ENCODE results near the gene SH2D3A. TPM values are rescaled to one million over a fixed set of nuclear protein-coding genes. Genes with fewer than 3 reads are reported as not detected.
A peak's percentile ranks its signal among the peaks of the same experiment; 100 is the strongest.

Gene SH2D3A
- total RNA-seq, 2 donors from 2014 or later: 15.2 to 17.8 TPM

DNA sequence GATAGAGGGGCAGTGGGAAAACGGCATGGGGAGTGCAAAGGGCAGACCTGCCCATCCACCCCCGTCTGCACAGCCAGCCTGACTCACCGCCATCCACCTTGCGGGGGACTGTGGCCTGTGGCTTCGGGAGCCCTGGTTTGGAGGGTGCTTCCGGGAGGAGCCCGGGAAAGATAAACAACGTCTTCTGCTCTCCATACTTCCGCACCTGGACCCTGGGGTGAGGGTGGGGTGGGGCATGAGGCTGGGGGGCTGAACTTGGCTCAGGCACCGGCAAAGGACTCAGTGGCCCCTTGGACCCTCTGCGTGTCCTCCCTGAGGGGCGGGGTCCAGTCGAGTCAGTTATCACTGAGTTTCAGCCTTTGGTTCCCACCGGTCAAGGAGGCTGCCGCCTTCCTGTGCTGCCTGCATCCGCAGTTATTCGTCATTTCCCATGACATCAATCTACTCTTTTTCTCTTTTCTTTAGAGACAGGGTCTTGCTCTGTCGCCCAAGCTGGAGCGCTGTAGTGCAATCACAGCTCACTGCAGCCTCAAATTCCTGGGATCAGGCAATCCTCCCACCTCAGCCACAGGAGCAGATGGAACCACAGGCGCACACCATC is 33.0 kb downstream of the SH2D3A start:
- Mint-ChIP-seq H3K36me3 (no peaks in the 10 kb centered on the region), H3K4me1 (ENCODE audit: low read depth in 2 of 2) (peaks cover 23 to 28% of the 10 kb centered on the region in 2 donors), H3K9me3 (no peaks in the 10 kb centered on the region), H3K4me3 (no peak overlapping the region), H3K27me3 (no peaks in the 10 kb centered on the region), H3K27ac (no peak overlapping the region)
- DNase-seq (ENCODE audit: low spot score): no peak
- no peak for ATAC-seq

DNA sequence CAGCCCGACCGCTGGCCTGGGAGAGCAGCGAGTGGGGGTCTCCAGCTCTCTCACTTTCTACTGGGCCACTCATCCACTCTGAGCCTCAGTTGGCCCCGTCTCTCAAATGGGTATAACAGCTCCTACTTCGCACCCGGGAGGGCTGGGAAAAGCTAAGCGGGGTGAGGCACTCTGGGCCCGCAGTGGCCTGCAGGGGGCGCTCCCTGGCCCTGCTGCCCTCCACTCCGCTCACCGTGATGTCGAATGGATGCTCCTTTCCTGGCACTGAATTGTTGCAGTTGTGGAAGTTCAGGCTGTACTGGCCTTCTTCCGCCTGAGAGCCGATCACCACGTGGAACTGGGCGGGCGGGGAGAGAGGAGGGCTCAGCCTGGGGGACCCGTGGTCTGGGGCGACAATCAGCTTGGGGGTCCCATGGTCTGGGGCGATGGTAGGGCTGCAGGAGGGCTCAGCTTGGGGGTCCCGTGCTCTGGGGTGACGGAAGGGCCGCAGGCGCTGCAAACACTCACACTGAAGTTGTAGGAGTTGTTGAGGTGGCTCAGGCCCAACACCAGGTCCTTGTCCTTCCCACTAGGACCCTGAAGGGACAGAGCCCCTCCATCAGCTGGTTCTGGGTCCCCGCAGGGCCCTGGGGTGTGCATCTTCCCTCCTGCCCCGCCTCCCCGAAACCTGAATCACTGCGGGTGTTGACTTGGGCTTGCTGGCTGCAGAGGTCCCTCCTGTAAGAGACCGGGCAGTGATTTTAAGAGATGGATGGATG is 33.7 kb downstream of the SH2D3A start:
- no peak overlapping the region for H3K4me3 Mint-ChIP-seq
- ATAC-seq (no peak), DNase-seq (ENCODE audit: low spot score) (no peak)
- no peaks in the 10 kb centered on the region for H3K27me3 Mint-ChIP-seq
- H3K36me3 Mint-ChIP-seq: no peaks in the 10 kb centered on the region
- no peaks in the 10 kb centered on the region for H3K9me3 Mint-ChIP-seq
- H3K4me1 Mint-ChIP-seq (ENCODE audit: low read depth in 2 of 2): peaks cover 16 to 22% of the 10 kb centered on the region in 2 donors
- H3K27ac Mint-ChIP-seq: no peak overlapping the region

DNA sequence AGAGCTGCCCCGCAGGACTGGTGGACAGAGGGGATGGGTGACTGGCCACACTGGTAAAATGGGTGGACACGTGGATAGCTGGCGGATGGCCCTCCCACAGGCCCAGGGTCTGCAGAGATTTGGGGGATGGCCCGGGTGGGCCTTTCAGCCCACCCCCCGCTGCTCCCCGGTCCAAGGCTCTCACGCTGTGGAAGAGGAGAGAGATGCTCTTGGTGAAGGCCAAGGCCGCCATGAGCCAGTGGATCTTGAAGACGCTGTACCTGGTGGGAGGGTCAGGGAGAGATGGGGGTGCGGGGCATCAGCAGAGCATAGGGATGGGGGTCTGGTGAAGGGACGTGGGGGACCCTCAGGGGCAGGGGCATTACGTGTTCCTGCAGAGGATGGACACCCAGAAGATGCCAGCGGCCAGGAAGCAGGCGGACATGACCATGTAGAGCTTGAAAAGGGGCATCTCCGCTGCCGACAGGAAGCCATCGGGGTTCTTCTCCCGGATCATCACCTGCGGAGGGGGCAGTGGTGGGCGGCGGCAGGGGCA is 34.4 kb downstream of the SH2D3A start:
- Mint-ChIP-seq H3K27ac (peak overlapping the region in 1 of 2 donors; percentile 23), H3K4me3 (no peak overlapping the region), H3K4me1 (ENCODE audit: low read depth in 2 of 2) (peaks cover 10 to 19% of the 10 kb centered on the region in 2 donors), H3K9me3 (no peaks in the 10 kb centered on the region), H3K36me3 (no peaks in the 10 kb centered on the region), H3K27me3 (no peaks in the 10 kb centered on the region)
- ATAC-seq (no peak), DNase-seq (ENCODE audit: low spot score) (no peak)

DNA sequence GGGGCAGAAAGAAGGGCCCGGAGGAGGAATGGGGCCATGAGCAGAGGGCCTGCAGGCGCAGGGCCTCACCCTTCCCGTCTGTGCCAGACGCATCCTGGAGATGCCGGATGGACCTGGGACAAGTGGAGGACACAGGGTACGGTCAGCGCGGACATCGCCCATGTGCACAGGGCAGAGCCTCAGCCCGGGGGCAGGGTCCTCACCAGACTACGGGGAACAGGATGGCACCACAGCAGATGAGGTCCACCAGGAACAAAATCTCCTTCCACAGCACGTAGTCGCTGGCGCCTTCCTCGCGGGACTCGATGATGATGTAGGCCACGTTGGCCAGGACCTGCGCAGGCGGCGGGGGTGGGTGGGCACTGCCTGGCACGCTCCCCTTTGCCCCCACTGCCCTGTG is 35.4 kb downstream of the SH2D3A start:
- Mint-ChIP-seq H3K27ac (no peak overlapping the region), H3K36me3 (no peaks in the 10 kb centered on the region), H3K4me3 (no peak overlapping the region), H3K27me3 (no peaks in the 10 kb centered on the region), H3K9me3 (no peaks in the 10 kb centered on the region), H3K4me1 (ENCODE audit: low read depth in 2 of 2) (peaks cover 6 to 14% of the 10 kb centered on the region in 2 donors)
- no peak for ATAC-seq
- DNase-seq (ENCODE audit: low spot score): no peak

DNA sequence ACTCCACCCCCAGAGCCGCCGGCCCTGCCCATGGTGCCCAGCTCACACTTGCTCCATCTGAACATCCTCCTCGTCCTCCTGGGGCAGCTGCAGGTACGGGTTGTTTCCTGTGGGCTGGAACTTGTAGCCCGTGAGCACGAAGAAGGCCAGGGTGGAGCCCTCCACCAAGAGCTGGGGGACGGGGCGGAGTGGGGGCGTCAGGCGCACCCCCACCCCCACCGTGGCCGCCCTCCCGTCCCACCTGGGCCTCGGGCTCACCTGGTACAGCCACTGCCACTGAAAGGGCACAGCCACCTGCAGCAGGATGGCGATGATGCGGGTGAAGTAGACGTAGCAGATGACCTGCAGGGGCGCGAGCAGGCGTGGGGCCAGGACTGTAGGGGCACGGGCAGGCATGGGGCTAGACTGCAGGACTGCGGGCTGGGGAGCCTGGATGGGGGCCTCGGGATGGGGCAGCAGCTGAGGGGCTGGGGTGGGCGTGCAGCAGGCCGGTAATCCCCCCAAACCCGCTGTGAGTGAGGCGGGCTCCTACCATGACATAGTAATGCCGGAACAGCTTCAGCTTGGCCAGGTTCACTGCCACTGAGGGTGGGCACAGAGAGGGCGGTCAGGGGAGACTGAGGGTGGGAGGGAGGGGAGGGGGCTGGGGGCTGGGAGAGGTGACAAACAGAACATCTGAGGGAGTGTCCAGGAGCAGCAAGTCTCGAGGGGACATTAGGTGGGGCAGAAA is 36.1 kb downstream of the SH2D3A start:
- H3K9me3 Mint-ChIP-seq: no peaks in the 10 kb centered on the region
- ATAC-seq (no peak), DNase-seq (ENCODE audit: low spot score) (no peak)
- H3K4me1 Mint-ChIP-seq (ENCODE audit: low read depth in 2 of 2): peaks cover 3 to 10% of the 10 kb centered on the region in 2 donors
- H3K27me3 Mint-ChIP-seq: no peaks in the 10 kb centered on the region
- no peak overlapping the region for H3K4me3 Mint-ChIP-seq
- H3K27ac Mint-ChIP-seq: no peak overlapping the region
- no peaks in the 10 kb centered on the region for H3K36me3 Mint-ChIP-seq

DNA sequence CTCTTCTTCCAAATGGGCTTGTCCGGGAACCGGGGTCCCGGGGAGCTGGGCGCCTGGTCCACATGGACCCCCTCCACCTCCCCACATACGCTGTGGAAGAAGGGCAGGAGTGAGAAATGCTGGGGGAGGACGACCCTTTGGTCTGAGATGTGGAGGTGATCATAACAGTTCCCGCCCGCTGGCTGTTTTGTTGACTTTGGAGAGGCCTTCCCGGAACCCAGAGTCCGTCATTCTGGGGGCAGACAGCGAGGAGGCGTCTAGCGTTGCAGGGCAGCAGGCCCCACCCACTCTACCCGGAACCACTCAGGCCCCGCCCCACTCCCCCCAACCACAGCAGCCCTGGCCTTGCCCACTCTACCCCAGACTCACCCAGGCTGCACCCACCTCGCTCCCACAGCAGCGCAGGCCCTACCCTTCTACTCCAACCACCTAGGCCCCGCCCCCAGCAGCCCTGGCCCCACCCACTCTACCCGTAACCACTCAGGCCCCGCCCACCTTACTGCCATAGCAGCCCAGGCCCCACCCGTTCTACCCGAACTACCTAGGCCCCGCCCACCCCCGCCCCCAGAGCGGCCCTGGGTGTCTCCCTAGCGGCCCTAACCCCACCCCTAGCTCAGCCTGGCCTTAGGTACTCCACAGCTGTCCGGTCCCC is 37.0 kb downstream of the SH2D3A start:
- no peaks in the 10 kb centered on the region for H3K9me3 Mint-ChIP-seq
- peaks cover 0 to 9% of the 10 kb centered on the region in 2 donors for H3K4me1 Mint-ChIP-seq (ENCODE audit: low read depth in 2 of 2)
- ATAC-seq (peak; percentile 46), DNase-seq (ENCODE audit: low spot score) (no peak)
- H3K27ac Mint-ChIP-seq: no peak overlapping the region
- H3K4me3 Mint-ChIP-seq: no peak overlapping the region
- H3K27me3 Mint-ChIP-seq: no peaks in the 10 kb centered on the region
- no peaks in the 10 kb centered on the region for H3K36me3 Mint-ChIP-seq

DNA sequence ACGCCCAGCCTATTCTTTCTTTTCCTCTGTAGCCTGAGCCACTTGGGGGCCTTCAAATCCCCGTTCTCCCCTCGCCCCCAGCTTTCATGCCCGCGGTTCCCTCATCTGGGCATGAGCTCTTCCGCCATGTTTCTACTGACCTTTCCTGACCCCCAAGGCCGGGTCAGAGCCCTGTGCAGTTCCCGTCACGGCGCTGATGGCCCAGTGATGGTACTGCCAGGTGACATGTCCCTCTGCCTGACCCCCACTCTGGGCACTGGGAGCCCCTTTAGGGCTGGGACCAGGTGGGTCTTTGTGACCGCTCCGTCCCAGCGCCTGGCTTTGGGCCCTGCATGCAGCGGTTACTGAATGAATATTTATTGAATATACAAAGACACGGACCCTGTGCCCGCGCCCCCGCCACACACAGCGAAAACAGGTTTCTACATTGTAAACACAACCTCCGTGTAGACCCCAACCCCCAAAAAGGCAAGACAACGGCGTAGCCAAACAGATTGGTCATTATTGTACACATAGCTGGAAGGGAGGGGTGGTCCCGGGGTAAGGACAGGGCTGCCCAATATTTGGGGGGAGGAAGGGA is 37.6 kb downstream of the SH2D3A start:
- no peaks in the 10 kb centered on the region for H3K36me3 Mint-ChIP-seq
- no peaks in the 10 kb centered on the region for H3K9me3 Mint-ChIP-seq
- no peak overlapping the region for H3K27ac Mint-ChIP-seq
- H3K27me3 Mint-ChIP-seq: no peaks in the 10 kb centered on the region
- no peak for ATAC-seq
- H3K4me1 Mint-ChIP-seq (ENCODE audit: low read depth in 2 of 2): peaks cover 0 to 9% of the 10 kb centered on the region in 2 donors
- H3K4me3 Mint-ChIP-seq: no peak overlapping the region
- peak; percentile 8 for DNase-seq (ENCODE audit: low spot score)

DNA sequence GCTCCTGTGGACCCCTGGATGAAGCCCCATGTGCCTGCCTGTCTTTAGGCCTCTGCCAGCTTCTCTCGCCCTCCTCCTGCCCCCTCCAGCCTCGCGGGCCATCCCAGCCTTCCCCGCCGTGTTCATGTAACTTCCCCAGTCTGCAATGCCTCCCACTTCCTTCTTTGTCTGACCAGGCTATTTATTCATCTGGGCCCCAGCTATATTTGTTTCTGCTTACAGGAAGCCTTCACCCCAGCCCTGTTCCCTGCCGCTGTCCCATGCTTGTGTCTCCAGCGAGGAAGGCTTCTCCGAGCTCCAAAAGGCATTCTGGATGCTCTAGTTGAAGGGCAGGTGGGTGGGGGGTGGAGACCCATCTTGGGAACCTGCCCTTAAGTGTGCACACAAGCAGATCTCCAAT is 38.9 kb downstream of the SH2D3A start:
- Mint-ChIP-seq H3K27me3 (no peaks in the 10 kb centered on the region), H3K36me3 (no peaks in the 10 kb centered on the region), H3K4me1 (ENCODE audit: low read depth in 2 of 2) (peaks cover 5 to 11% of the 10 kb centered on the region in 2 donors), H3K4me3 (no peak overlapping the region), H3K27ac (peak overlapping the region in 1 of 2 donors; percentile 70), H3K9me3 (no peaks in the 10 kb centered on the region)
- no peak for ATAC-seq
- DNase-seq (ENCODE audit: low spot score): peak; percentile 54

DNA sequence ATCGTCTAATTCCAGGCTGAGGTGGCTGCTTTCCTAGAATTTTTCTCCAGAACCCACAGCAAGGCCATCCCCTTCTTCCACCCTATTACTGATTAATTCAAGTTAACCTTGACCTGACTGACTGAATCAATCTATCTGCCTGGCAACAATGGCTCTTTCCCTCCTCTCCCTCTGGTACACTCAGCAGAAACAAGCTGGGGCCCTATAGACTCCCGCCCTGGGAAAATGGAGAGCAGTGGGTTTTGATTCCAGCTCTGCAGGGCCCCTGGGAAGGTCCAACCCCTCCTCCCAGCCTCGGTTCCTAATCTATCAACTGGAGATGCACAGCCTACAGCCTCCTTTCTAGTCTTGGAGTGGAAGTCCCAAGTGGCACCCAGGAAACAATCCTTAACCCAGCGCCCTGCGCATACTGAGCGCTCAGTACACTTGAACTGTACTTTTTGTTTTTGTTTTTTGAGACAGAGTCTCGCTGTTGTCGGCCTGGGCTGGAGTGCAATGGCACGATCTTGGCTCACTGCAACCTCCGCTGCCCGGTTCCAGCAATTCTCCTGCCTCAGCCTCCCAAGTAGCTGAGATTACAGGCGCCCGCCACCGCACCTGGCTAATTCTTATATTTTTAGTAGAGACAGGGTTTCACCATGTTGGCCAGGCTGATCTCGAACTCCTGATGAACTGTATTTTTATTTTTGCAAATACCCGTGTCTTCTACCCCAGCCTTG is 41.6 kb downstream of the SH2D3A start:
- no peaks in the 10 kb centered on the region for H3K36me3 Mint-ChIP-seq

DNA sequence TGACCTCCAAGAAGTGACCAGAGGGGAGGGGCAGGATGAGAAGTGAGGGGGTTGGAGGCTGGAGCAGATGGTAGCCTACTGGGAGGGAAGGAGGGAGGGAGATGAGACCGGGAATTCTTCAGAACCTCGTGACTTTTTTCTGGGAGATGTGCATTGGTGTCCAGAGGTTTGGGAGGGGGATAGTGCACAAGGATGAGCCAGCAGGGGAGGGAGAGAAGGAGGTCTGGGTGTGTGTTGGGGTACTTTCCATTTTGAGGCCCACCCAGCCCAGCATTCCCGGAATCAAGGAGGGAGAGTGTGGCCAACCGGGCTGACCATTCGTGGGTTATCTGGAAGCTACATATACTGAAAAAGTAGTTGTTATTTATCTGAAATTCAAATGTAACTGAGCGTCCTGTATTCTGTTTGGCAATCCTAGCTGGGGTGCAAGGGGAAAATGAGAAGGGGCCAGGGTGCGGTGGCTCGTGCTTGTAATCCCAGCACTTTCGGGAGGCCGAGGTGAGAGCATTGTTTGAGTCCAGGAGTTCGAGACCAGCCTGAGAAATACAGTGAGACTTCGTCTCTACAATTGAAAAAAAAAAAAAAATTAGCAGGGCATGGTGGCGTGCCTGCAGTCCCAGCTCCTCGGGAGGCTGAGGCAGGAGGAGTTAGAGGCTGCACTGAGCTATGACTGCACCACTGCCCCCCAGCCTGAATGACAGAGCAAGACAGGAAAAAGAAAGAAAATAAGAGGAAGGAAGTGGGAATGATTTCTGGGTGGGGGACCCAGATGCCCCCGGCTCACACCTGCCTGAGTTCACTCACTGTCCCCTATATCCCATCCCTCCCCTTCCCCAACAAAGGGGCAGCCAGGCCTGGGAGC is 42.4 kb downstream of the SH2D3A start:
- no peak for ATAC-seq
- Mint-ChIP-seq H3K27me3 (no peaks in the 10 kb centered on the region), H3K4me3 (no peak overlapping the region), H3K27ac (no peak overlapping the region), H3K9me3 (no peaks in the 10 kb centered on the region), H3K4me1 (ENCODE audit: low read depth in 2 of 2) (peaks cover 30 to 39% of the 10 kb centered on the region in 2 donors), H3K36me3 (no peaks in the 10 kb centered on the region)
- DNase-seq (ENCODE audit: low spot score): peak; percentile 31

More for the DNA sequence above, 41.6 kb downstream of the SH2D3A start:
- H3K4me1 Mint-ChIP-seq (ENCODE audit: low read depth in 2 of 2): peaks cover 22 to 32% of the 10 kb centered on the region in 2 donors
- H3K9me3 Mint-ChIP-seq: no peaks in the 10 kb centered on the region
- H3K27me3 Mint-ChIP-seq: no peaks in the 10 kb centered on the region
- no peak overlapping the region for H3K27ac Mint-ChIP-seq
- DNase-seq (ENCODE audit: low spot score): peak; percentile 46
- H3K4me3 Mint-ChIP-seq: no peak overlapping the region
- no peak for ATAC-seq

DNA sequence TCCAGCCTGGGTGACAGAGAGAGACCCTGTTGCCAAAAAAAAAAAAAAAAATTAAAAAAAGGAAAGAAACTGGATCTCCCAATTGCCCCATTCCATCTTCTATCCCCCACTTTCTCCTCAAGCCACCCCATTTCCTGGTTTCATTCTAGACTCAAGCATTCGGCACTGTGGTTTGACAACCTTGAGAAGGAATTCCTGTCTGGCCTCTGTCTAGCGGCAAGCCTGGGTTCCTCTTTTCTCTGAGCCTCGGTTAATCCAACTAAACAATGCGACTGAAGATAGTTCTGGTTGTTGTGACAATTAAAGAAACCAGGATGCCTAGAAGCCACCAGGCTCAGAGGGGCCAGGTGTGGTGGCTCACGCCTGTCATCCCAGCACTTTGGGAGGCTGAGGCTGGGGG is 43.5 kb downstream of the SH2D3A start:
- H3K4me1 Mint-ChIP-seq (ENCODE audit: low read depth in 2 of 2): peaks cover 36 to 44% of the 10 kb centered on the region in 2 donors

DNA sequence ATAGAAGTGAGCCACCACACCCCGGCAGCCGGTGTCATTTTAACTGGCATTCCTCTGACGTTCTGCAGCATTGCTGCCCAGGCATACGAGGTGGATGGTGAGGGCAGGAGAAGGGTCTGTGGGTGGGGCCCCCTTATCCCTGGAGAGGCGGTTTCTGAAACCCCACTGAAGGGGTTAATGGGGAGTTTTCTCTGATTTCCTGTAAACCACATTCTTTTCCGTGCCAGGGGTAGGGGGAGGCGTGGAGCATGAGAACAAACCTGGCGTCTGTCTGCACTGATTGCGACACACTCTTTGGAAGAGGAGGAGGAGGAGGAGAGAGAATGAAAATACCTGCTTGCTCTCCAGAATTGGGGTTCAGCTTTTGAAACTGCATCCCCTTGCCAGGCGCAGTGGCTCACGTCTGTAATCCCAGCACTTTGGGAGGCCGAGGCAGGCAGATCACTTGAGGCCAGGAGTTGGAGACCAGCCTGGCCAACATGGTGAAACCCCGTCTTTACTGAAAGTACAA is 44.1 kb downstream of the SH2D3A start:
- Mint-ChIP-seq H3K9me3 (no peaks in the 10 kb centered on the region), H3K27me3 (no peaks in the 10 kb centered on the region), H3K27ac (no peak overlapping the region), H3K4me3 (peak overlapping the region; percentile 15), H3K4me1 (ENCODE audit: low read depth in 2 of 2) (peaks cover 36 to 40% of the 10 kb centered on the region in 2 donors), H3K36me3 (no peaks in the 10 kb centered on the region)
- ATAC-seq: no peak
- DNase-seq (ENCODE audit: low spot score): peak; percentile 49

More for the DNA sequence above, 43.5 kb downstream of the SH2D3A start:
- Mint-ChIP-seq H3K9me3 (no peaks in the 10 kb centered on the region), H3K27me3 (no peaks in the 10 kb centered on the region), H3K36me3 (no peaks in the 10 kb centered on the region), H3K27ac (no peak overlapping the region), H3K4me3 (no peak overlapping the region)
- DNase-seq (ENCODE audit: low spot score) (peak; percentile 37), ATAC-seq (no peak)

All from natural killer cell treated with Interleukin-12 subunit alpha and Interleukin-12 subunit beta and Interleukin-15 and Interleukin-18, amount 100 ng/mL, for 72 hours (primary cell).